Nephron progenitor cell (in vitro differentiated cells): ENCODE results near the gene LRRC51.

Source experiments
- DNase-seq: peaks from one replicate; pipeline ENCODE4 v3.0.0; 2021
- H3K27ac Mint-ChIP-seq: 2 replicates; pipeline ENCODE4 v1.8.0; 2021; ENCODE audit warnings: mild to moderate bottlenecking, moderate library complexity, mixed read lengths
- H3K27me3 Mint-ChIP-seq: 2 replicates; pipeline ENCODE4 v1.8.0; 2021; ENCODE audit warnings: mild to moderate bottlenecking, low read depth, mixed read lengths; ENCODE audit not compliant: poor library complexity
- H3K36me3 Mint-ChIP-seq: 2 replicates; pipeline ENCODE4 v1.8.0; 2021; ENCODE audit warnings: low read depth, mixed read lengths
- H3K4me1 Mint-ChIP-seq: 2 replicates; pipeline ENCODE4 v1.8.0; 2021; ENCODE audit warnings: mixed read lengths
- H3K4me3 Mint-ChIP-seq: 2 replicates; pipeline ENCODE4 v1.8.0; 2021; ENCODE audit warnings: mild to moderate bottlenecking, moderate library complexity, mixed read lengths
- H3K9me3 Mint-ChIP-seq: 2 replicates; pipeline ENCODE4 v1.8.0; 2021; ENCODE audit warnings: mild to moderate bottlenecking, moderate library complexity, mixed read lengths
- TF ChIP-seq, protein P1 (sequence below): fragments of 200-600 bp; sonication (generic); IDR thresholded peaks from 2 replicates; pipeline ENCODE4 v1.5.0; 2021; ENCODE audit warnings: antibody characterized with exemption

Gene LRRC51, protein sequence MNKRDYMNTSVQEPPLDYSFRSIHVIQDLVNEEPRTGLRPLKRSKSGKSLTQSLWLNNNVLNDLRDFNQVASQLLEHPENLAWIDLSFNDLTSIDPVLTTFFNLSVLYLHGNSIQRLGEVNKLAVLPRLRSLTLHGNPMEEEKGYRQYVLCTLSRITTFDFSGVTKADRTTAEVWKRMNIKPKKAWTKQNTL

DNA sequence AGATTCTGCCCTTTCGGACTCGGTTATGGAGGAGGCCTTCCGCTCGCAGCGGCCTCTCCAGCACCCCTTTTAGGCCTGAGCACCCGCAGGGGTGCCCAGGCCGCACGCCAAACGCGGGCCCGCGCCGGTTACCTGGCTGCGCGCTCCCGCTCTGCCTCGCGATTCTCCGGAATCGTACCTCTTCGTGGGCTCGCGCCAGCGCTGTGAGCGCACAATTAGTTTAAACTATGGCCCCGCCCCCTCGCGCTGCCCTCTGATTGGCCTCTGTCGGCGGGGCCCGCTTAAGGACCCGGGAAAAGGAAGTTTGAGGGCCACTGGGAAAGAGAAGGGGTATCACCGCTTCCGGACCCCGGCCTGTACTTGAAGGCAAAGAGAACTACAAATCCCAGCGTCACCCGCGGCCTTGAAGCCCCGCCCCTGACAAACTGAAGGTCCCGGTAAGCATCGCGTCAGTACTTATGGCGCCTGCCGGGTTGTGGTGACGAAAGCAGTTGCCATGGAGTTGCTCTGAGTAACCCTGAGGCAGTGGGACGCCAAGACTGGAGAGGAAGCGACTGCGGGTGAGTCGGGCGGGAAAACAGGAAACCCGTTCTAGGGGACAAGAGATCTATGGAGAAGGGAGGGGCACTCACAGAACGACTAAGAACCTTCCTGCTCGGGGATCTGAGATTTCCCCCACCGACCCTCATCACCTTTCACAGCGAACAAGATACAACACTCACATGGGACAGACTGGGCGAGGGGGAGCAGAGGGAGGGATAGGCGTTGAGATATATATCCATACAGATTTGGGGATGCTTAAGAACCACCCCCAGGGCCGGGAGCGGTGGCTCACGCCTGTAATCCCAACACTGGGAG lies at the start of gene LRRC51, which contains the start of gene NUMA1:
Gene LRRC51, plus strand, starts transcription at position 525 of the 858 bp plus-strand sequence. CDS start 8,234 bp downstream, outside the sequence.
Gene NUMA1, minus strand, starts transcription at position 217 of the 858 bp plus-strand sequence. CDS start 44,599 bp downstream, outside the sequence.
- H3K4me3 Mint-ChIP-seq, result peak within 1 kb of the TSS; percentile 96
- peak within 1 kb of the TSS; percentile 99 for H3K27ac Mint-ChIP-seq
- H3K9me3 Mint-ChIP-seq, result no peaks in the 10 kb centered on the region
- TF ChIP-seq, protein P1, sequence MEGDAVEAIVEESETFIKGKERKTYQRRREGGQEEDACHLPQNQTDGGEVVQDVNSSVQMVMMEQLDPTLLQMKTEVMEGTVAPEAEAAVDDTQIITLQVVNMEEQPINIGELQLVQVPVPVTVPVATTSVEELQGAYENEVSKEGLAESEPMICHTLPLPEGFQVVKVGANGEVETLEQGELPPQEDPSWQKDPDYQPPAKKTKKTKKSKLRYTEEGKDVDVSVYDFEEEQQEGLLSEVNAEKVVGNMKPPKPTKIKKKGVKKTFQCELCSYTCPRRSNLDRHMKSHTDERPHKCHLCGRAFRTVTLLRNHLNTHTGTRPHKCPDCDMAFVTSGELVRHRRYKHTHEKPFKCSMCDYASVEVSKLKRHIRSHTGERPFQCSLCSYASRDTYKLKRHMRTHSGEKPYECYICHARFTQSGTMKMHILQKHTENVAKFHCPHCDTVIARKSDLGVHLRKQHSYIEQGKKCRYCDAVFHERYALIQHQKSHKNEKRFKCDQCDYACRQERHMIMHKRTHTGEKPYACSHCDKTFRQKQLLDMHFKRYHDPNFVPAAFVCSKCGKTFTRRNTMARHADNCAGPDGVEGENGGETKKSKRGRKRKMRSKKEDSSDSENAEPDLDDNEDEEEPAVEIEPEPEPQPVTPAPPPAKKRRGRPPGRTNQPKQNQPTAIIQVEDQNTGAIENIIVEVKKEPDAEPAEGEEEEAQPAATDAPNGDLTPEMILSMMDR, result no peak
- no peaks in the 10 kb centered on the region for H3K27me3 Mint-ChIP-seq
- peak; percentile 98 for DNase-seq
- peaks cover 40% of the 10 kb centered on the region for H3K4me1 Mint-ChIP-seq
- peaks cover 17% of the 10 kb centered on the region for H3K36me3 Mint-ChIP-seq

DNA sequence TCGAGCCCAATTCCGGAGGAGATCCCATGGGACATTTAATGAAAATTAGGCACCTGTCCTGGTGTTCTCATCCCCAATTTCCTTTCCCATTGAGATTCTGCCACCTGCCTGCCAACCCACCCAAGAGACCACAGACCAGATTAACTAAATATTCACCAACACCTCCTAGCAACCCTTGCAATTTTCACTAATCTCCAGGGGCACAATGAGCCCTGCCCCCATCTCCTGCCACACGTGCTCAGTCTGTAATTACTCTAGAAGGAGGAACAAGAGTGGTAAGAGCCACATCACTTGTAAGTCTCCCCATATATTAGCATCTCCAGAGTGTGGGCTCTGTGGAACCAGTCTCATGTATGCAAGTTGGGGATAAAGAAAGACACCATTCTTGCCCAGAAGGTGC lies 44.0 kb upstream of the LRRC51 start:
- Mint-ChIP-seq H3K27ac (no peak overlapping the region), H3K4me1 (peaks cover 8% of the 10 kb centered on the region), H3K36me3 (peaks cover 31% of the 10 kb centered on the region), H3K4me3 (no peak overlapping the region), H3K9me3 (no peaks in the 10 kb centered on the region), H3K27me3 (no peaks in the 10 kb centered on the region)
- TF ChIP-seq, protein P1, result no peak
- DNase-seq, result no peak

DNA sequence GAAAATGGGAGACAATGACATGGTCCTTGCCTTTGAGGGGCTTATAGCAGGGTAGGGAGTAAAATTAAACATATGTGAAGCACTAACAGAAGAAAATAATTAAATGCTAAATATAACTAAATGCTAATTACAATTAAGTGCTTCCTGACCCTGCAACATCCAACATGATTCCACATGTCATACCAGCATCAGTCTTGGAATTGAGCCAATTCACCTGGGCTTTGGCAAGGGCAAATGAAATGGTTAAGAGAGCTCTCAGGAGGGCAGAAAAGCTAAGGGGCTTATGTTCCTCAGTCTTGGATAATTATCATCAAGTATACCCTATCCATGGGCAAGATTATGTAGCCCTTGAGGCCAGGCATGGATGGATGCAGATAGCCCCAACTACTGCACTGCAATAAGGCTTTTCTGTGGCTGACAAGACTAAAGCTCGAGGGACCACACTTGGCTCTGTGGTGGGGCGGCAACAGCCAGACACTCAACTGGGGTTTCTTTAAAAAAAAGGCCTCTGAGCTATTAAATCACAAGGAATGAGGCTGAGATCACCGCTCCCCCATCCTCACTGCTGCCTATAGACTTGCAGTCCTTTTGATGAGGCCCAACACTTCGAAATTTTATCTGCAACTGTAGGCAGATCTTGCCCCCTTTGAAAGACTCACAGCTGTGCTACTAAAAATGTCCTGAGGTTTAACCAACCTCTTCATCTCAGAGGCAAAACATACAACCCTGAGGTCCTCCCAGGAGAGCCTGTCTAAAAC lies 42.9 kb upstream of the LRRC51 start:
- peaks cover 31% of the 10 kb centered on the region for H3K36me3 Mint-ChIP-seq
- no peak overlapping the region for H3K27ac Mint-ChIP-seq
- no peak for DNase-seq
- no peak overlapping the region for H3K4me3 Mint-ChIP-seq
- H3K4me1 Mint-ChIP-seq, result peaks cover 8% of the 10 kb centered on the region
- H3K9me3 Mint-ChIP-seq, result no peaks in the 10 kb centered on the region
- TF ChIP-seq, protein P1, result no peak
- no peaks in the 10 kb centered on the region for H3K27me3 Mint-ChIP-seq

DNA sequence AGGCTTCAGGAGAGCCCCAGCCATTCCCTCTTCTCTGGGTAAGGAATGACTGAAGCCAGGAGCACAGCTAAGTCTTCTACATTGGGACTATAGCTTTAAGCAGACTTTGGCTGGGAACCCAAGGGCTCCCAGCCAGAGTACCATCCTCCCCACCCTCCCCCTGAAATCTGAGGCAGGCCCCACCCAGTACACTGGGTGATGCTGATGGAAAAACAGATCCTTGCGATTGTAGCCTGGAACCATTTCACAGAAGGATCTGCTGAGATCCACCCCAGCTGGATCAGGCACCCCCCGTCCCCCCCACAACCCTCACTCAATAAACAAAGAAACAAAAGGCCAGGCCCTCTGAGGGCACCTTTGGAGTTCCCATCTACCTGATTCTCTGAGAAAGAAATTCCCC lies 42.2 kb upstream of the LRRC51 start:
- DNase-seq, result no peak
- no peaks in the 10 kb centered on the region for H3K9me3 Mint-ChIP-seq

DNA sequence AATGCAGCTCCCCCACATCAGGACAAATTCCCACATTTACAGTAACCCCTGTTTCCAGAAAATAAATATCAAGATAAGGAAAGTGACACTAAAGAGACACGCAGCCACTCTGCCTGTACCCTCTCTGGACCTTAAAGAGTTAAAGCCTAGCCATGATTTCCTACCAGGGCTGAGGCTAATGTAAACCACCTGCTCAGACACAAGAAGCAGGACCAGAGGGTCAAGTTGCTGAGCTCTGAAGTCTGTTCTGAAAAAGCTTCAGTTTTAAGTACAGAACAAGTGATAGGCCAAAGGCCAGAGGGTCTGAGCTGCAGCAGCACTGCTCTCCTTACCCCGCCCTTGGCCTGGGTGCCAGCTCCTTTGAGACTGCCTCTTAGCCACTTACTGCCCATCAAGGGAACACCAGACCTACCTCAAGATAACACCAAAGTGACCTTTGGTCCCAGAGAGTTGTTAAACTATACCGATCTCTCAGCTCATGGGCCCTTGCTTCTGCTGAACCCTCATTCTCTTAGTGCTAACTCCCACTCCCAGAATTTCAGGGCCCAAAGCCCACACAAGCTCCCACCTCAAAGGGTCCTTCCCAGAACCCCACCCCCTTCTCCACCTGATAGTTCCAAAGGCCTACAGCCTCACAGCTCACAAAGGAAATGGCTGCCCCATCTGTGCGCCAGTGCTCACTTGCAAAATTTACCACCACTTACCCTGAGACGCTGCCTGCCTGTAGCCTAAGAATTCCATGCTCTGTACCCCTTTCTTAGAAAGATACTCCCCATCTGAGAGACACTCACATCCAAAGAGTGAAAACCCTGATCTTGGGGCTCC lies 41.4 kb upstream of the LRRC51 start:
- Mint-ChIP-seq H3K27ac (no peak overlapping the region), H3K4me1 (peaks cover 15% of the 10 kb centered on the region), H3K9me3 (no peaks in the 10 kb centered on the region), H3K36me3 (peaks cover 21% of the 10 kb centered on the region), H3K4me3 (no peak overlapping the region), H3K27me3 (no peaks in the 10 kb centered on the region)
- TF ChIP-seq, protein P1, result no peak
- peak; percentile 14 for DNase-seq

More for the DNA sequence above, 42.2 kb upstream of the LRRC51 start:
- Mint-ChIP-seq H3K27me3 (no peaks in the 10 kb centered on the region), H3K4me1 (peaks cover 8% of the 10 kb centered on the region), H3K27ac (no peak overlapping the region), H3K4me3 (no peak overlapping the region), H3K36me3 (peaks cover 26% of the 10 kb centered on the region)
- TF ChIP-seq, protein P1, result no peak
